HL-60/S4 (cell line): ENCODE data around the gene CLK2.
"Not testable (repeated sequence)": the region's sequence is repeated elsewhere in the genome, so short reads cannot be mapped to it uniquely, and the experiment has no call there.

ENCODE experiments used
- in situ Hi-C: fragments of 300-500 bp; cut with MboI; formaldehyde crosslinking; loops from 2 replicates; pipeline ENCODE4 v1.14.3; 2022; ENCODE audit warnings: low sequenced_read_pairs

Gene CLK2

GRCh38 chr1:155214702-155215101 is 58.6 kb downstream of the CLK2 start:
- in situ Hi-C loops = not testable (repeated sequence)
